H1 (cell line): ENCODE results near the gene ELAPOR2. TPM values are rescaled to one million over a fixed set of nuclear protein-coding genes. Genes with fewer than 3 reads are reported as not detected.

Source experiments
- CTCF ChIA-PET: fragments of 300-600 bp; sonication (Branson Sonifier 250); formaldehyde crosslinking; loops from one replicate; lab custom pipeline; 2021; ENCODE audit not compliant: partially characterized antibody; lab: Charles Lee
- POLR2A ChIA-PET: fragments of 300-600 bp; sonication (Branson Sonifier 250); formaldehyde crosslinking; loops from one replicate; lab custom pipeline; 2021; ENCODE audit warnings: inconsistent platforms; ENCODE audit not compliant: partially characterized antibody; lab: Charles Lee
- DNase-seq, 2 experiments: peaks; one replicate each; pipeline versions ENCODE4 v3.0.0 to v3.0.0-alpha.2; 2010 to 2022; ENCODE audit warnings: low spot score in 2 of 2, low read depth in 1 of 2, mixed read lengths in 1 of 2
- FAIRE-seq: peaks from 2 replicates; lab custom pipeline; 2011; peaks lifted over from hg19 to GRCh38; lab: Jason Lieb, UNC
- H2AFZ ChIP-seq: 2 replicates; pipeline ENCODE4 v1.8.1; 2012; ENCODE audit warnings: low read length, inconsistent platforms
- H2AK5ac ChIP-seq: 2 replicates; pipeline ENCODE4 v1.6.1; 2013; ENCODE audit warnings: low read depth, low read length
- H2BK120ac ChIP-seq: replicated peaks from 2 replicates; pipeline ENCODE3; 2013; ENCODE audit warnings: low read depth, low read length, inconsistent platforms
- H2BK12ac ChIP-seq: 2 replicates; pipeline ENCODE4 v1.6.1; 2013; ENCODE audit warnings: low read depth, low read length
- H2BK15ac ChIP-seq: 2 replicates; pipeline ENCODE4 v1.6.1; 2013; ENCODE audit warnings: low read length
- H2BK20ac ChIP-seq: 2 replicates; pipeline ENCODE4 v1.6.1; 2013; ENCODE audit warnings: low read length
- H2BK5ac ChIP-seq: 2 replicates; pipeline ENCODE4 v1.6.1; 2013; ENCODE audit warnings: low read depth, low read length
- H3K14ac ChIP-seq: 2 replicates; pipeline ENCODE4 v1.6.1; 2013; ENCODE audit warnings: inconsistent platforms; ENCODE audit not compliant: insufficient read length
- H3K18ac ChIP-seq: 2 replicates; pipeline ENCODE4 v1.6.1; 2013; ENCODE audit warnings: low read length; ENCODE audit errors: extremely low read depth
- H3K23ac ChIP-seq: 2 replicates; pipeline ENCODE4 v1.6.1; 2013; ENCODE audit warnings: inconsistent platforms; ENCODE audit not compliant: insufficient read length
- H3K23me2 ChIP-seq: 2 replicates; pipeline ENCODE4 v1.6.1; 2013; ENCODE audit warnings: low read depth, low read length
- H3K27ac ChIP-seq: 2 replicates; pipeline ENCODE4 v1.6.1; 2011; ENCODE audit warnings: low read depth, low read length, inconsistent platforms
- H3K27me3 ChIP-seq, 4 experiments: replicated peaks in 1 of 4; 1 replicate in 1 of 4; 2 replicates in 3 of 4; pipeline versions ENCODE4 v1.6.1 to v1.8.1; 2011 to 2013; ENCODE audit warnings: low read length in 3 of 4, mild to moderate bottlenecking in 3 of 4, inconsistent platforms in 2 of 4, mixed read lengths in 2 of 4, moderate library complexity in 1 of 4; ENCODE audit not compliant: control insufficient read depth in 3 of 4, insufficient read depth in 3 of 4; ENCODE audit errors: extremely low read depth in 1 of 4
- H3K36me3 ChIP-seq, 4 experiments: 2 replicates each; pipeline versions ENCODE4 v1.6.1 to v1.8.1; 2011 to 2013; ENCODE audit warnings: mild to moderate bottlenecking in 4 of 4, low read length in 3 of 4, moderate library complexity in 2 of 4, control low read depth in 1 of 4, inconsistent platforms in 1 of 4; ENCODE audit not compliant: insufficient read depth in 4 of 4, control insufficient read depth in 2 of 4
- H3K4ac ChIP-seq: replicated peaks from 2 replicates; pipeline ENCODE3; 2013; ENCODE audit warnings: low read length, low read depth, mixed read lengths, inconsistent platforms; ENCODE audit not compliant: insufficient read length
- H3K4me1 ChIP-seq, 4 experiments: replicated peaks in 1 of 4; 1 replicate in 1 of 4; 2 replicates in 3 of 4; pipeline versions ENCODE4 v1.6.1 to v1.8.1; 2011 to 2013; ENCODE audit warnings: low read length in 3 of 4, inconsistent platforms in 2 of 4, mixed read lengths in 1 of 4; ENCODE audit not compliant: insufficient read depth in 4 of 4, control insufficient read depth in 3 of 4
- H3K4me2 ChIP-seq, 2 experiments: 2 replicates each; pipeline versions ENCODE4 v1.6.1 to v1.8.1; 2011 to 2013; ENCODE audit warnings: low read depth in 2 of 2, low read length in 2 of 2, control low read depth in 1 of 2, inconsistent platforms in 1 of 2, mild to moderate bottlenecking in 1 of 2; ENCODE audit not compliant: insufficient read depth in 1 of 2
- H3K4me3 ChIP-seq, 4 experiments: fragments of 200-600, 300-600 bp in 1 of 4; sonication (generic), shearing (Covaris generic), sonication (Bioruptor Twin) in 1 of 4; 2 replicates each; pipeline versions ENCODE4 v1.5.1 to v1.8.1; 2011 to 2016; ENCODE audit warnings: low read length in 4 of 4, low read depth in 3 of 4, control low read depth in 2 of 4, inconsistent platforms in 2 of 4, mild to moderate bottlenecking in 2 of 4, mixed read lengths in 1 of 4, moderate library complexity in 1 of 4; ENCODE audit not compliant: insufficient read depth in 2 of 4; ENCODE audit errors: extremely low read depth in 1 of 4
- H3K56ac ChIP-seq: replicated peaks from 2 replicates; pipeline ENCODE3; 2013; ENCODE audit warnings: low read depth, mild to moderate bottlenecking, mixed read lengths, low read length, inconsistent platforms; ENCODE audit not compliant: insufficient read length
- H3K79me1 ChIP-seq: 2 replicates; pipeline ENCODE4 v1.6.1; 2013; ENCODE audit warnings: low read depth, low read length, control low read depth
- H3K79me2 ChIP-seq, 2 experiments: 2 replicates each; pipeline versions ENCODE4 v1.6.1 to v1.8.1; 2012 to 2013; ENCODE audit warnings: low read length in 2 of 2, mild to moderate bottlenecking in 2 of 2, inconsistent platforms in 1 of 2; ENCODE audit not compliant: insufficient read depth in 2 of 2, control insufficient read depth in 1 of 2
- H3K9ac ChIP-seq, 4 experiments: replicated peaks in 1 of 4; 1 replicate in 1 of 4; 2 replicates in 3 of 4; pipeline versions ENCODE4 v1.6.1 to v1.8.1; 2011 to 2013; ENCODE audit warnings: low read depth in 3 of 4, low read length in 3 of 4, control low read depth in 2 of 4, mild to moderate bottlenecking in 2 of 4, moderate library complexity in 2 of 4, inconsistent platforms in 1 of 4; ENCODE audit errors: extremely low read depth in 1 of 4
- H3K9me3 ChIP-seq, 2 experiments: 2 replicates each; pipeline versions ENCODE4 v1.6.1 to v1.8.1; 2012 to 2013; ENCODE audit warnings: mild to moderate bottlenecking in 2 of 2, moderate library complexity in 2 of 2, control low read depth in 1 of 2, inconsistent platforms in 1 of 2, low read depth in 1 of 2, low read length in 1 of 2, mixed read lengths in 1 of 2; ENCODE audit not compliant: insufficient read depth in 2 of 2
- H4K20me1 ChIP-seq, 2 experiments: replicated peaks in 1 of 2; 2 replicates each; pipeline versions ENCODE3 to v1.8.1; 2011 to 2013; ENCODE audit warnings: inconsistent platforms in 2 of 2, low read length in 2 of 2, mild to moderate bottlenecking in 1 of 2; ENCODE audit not compliant: insufficient read depth in 2 of 2, control insufficient read depth in 1 of 2
- H4K5ac ChIP-seq: 2 replicates; pipeline ENCODE4 v1.6.1; 2013; ENCODE audit warnings: low read length, low read depth, mixed read lengths, inconsistent platforms; ENCODE audit not compliant: insufficient read length
- H4K8ac ChIP-seq: 2 replicates; pipeline ENCODE4 v1.8.0; 2013; ENCODE audit warnings: mild to moderate bottlenecking, moderate library complexity, low read length, inconsistent platforms; ENCODE audit not compliant: insufficient read depth; ENCODE audit errors: extremely low read depth
- H4K91ac ChIP-seq: replicated peaks from 2 replicates; pipeline ENCODE3; 2013; ENCODE audit warnings: low read length, mixed read lengths, inconsistent platforms; ENCODE audit not compliant: insufficient read length
- KDM5A ChIP-seq: fragments of 200-600 bp; IDR thresholded peaks from 2 replicates; pipeline ENCODE4 v1.7.1; 2012; ENCODE audit warnings: mild to moderate bottlenecking, low read length, inconsistent platforms, mixed read lengths
- SAP30 ChIP-seq: fragments of 300-600 bp; sonication (generic); IDR thresholded peaks from 2 replicates; pipeline ENCODE4 v1.7.1; 2012; ENCODE audit warnings: low read length, moderate library complexity, mild to moderate bottlenecking, inconsistent platforms; ENCODE audit not compliant: insufficient read depth, insufficient replicate concordance
- SP1 ChIP-seq: IDR thresholded peaks from 2 replicates; pipeline ENCODE4 v1.6.1; 2011; ENCODE audit warnings: low read depth, low read length
- ZNF274 ChIP-seq: IDR thresholded peaks from 2 replicates; pipeline ENCODE4 v1.7.0; 2012; ENCODE audit warnings: low read length, borderline replicate concordance; ENCODE audit errors: extremely low read depth
- WGBS, 2 experiments: shearing (Covaris generic) in 1 of 2; methylation state at CpG; one replicate each; pipeline versions ENCODE4 v1.1.6 to v1.1.7; 2013 to 2015; ENCODE audit warnings: low lambda C conversion rate in 2 of 2, mixed read lengths in 2 of 2, inconsistent platforms in 1 of 2, low coverage in 1 of 2, missing lambda C conversion rate in 1 of 2; ENCODE audit not compliant: insufficient replicate concordance in 2 of 2, insufficient coverage in 1 of 2, insufficient read length in 1 of 2; ENCODE audit errors: extremely low coverage in 1 of 2, missing lambda C conversion rate in 1 of 2; 5-methylcytosine and 5-hydroxymethylcytosine counted together
- polyA plus RNA-seq, 7 experiments: library from polyadenylated mRNA; depleted of rRNA in 3 of 7; stranded (reverse) in 5 of 7; unstranded in 2 of 7; fragments of >200 nt in 5 of 7; fragments of 200-250 nt in 2 of 7; gene quantifications; 1 replicate in 5 of 7; 2 replicates in 1 of 7; 4 replicates in 1 of 7; pipeline versions ENCODE4 v1.2.1 to v1.2.3, GENCODE V29; 2011 to 2013; ENCODE audit warnings: missing spikeins in 2 of 7, mixed read lengths in 2 of 7
- total RNA-seq: library from RNA; stranded (reverse); fragmentation: NEBNext Ultra II Directional; extraction: Animal tissue kit (Norgen Biotek cat#: 25700); gene quantifications from 2 replicates; pipeline ENCODE4 v1.2.1, GENCODE V29; 2021

The ELAPOR2 gene
- total and polyA plus RNA-seq, 2 of the 8 experiments (the other 6 are each of a cell fraction or from before 2014, with no cell fraction given) = 12.9 to 32.9 TPM

DNA sequence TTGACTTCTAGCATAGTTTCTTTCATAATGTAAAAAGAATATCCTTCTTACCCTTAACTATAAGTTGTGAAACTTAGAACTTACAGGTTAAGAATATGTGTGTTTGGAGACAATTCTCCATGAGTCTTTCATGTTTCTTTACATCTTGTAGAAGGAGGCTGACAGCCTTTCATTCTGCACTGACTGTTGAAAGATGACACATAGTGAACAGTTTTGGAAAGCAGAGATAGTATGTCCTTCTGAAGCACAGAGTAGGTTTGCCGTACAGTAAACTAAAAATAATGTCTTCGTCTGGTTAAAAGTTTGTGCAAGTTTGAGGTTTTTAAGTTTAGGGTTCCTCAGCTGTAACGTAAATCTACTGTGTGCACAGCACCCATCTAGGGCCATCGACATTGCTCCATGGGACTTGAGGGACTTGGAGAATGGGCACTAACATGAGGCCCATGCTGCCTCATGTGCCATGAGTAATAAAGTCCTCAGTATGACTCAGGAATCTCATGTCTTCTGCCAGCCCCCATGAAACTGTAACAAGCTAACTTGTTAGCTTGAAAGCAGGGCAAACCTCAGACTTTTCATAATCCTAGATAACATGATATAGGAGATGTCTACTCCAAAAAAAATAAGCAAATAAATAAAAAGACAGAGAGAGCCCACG lies 24.5 kb upstream of the ELAPOR2 start:
- H3K79me2 ChIP-seq = no peaks in the 10 kb centered on the region
- H3K18ac ChIP-seq = no peak overlapping the region
- peaks cover 0 to 5% of the 10 kb centered on the region in 2 experiments; a peak in 1 of 4 replicates for H3K9me3 ChIP-seq
- no peak overlapping the region for H2BK15ac ChIP-seq
- H4K8ac ChIP-seq = no peak overlapping the region
- no peak overlapping the region for H4K5ac ChIP-seq
- no peak overlapping the region for H3K4ac ChIP-seq
- no peak overlapping the region for H3K9ac ChIP-seq
- no peak for FAIRE-seq
- H2AFZ ChIP-seq = no peak overlapping the region
- no peak overlapping the region for H4K91ac ChIP-seq
- ChIA-PET CTCF (no interaction called here), POLR2A (no interaction called here)
- no peaks in the 10 kb centered on the region for H4K20me1 ChIP-seq
- H3K23me2 ChIP-seq = no peaks in the 10 kb centered on the region
- no peak overlapping the region for H2BK12ac ChIP-seq
- no peaks in the 10 kb centered on the region for H3K79me1 ChIP-seq
- TF ChIP-seq KDM5A (no peak), SP1 (no peak), ZNF274 (no peak), SAP30 (no peak)
- no peaks in the 10 kb centered on the region for H3K27me3 ChIP-seq
- no peak overlapping the region for H2BK120ac ChIP-seq
- H3K56ac ChIP-seq = no peak overlapping the region
- H2BK20ac ChIP-seq = no peak overlapping the region
- no peak overlapping the region for H3K27ac ChIP-seq
- WGBS, 2 experiments = 81% methylated on average over 5 of the region's 5 CpGs; no CpG with 5 or more reads in 1 of the 2 experiments
- DNase-seq = no peak
- no peak overlapping the region for H2BK5ac ChIP-seq
- no peak overlapping the region for H3K14ac ChIP-seq
- no peak overlapping the region for H3K23ac ChIP-seq
- no peak overlapping the region for H2AK5ac ChIP-seq
- H3K36me3 ChIP-seq = no peaks in the 10 kb centered on the region
- H3K4me2 ChIP-seq = no peak overlapping the region
- no peaks in the 10 kb centered on the region for H3K4me1 ChIP-seq
- H3K4me3 ChIP-seq = no peak overlapping the region
